Amygdala (tissue), 56 donors: ENCODE data around the gene ZBTB20.
A peak's percentile ranks its signal among the peaks of the same experiment; 100 is the strongest.
"Not testable (repeated sequence)": the region's sequence is repeated elsewhere in the genome, so short reads cannot be mapped to it uniquely, and the experiment has no call there.

Experiments used
- DNase-seq, 56 donors: peaks; one replicate each; lab custom pipeline; 2025; lab: John Stamatoyannopoulos, UW

ZBTB20 gene

DNA sequence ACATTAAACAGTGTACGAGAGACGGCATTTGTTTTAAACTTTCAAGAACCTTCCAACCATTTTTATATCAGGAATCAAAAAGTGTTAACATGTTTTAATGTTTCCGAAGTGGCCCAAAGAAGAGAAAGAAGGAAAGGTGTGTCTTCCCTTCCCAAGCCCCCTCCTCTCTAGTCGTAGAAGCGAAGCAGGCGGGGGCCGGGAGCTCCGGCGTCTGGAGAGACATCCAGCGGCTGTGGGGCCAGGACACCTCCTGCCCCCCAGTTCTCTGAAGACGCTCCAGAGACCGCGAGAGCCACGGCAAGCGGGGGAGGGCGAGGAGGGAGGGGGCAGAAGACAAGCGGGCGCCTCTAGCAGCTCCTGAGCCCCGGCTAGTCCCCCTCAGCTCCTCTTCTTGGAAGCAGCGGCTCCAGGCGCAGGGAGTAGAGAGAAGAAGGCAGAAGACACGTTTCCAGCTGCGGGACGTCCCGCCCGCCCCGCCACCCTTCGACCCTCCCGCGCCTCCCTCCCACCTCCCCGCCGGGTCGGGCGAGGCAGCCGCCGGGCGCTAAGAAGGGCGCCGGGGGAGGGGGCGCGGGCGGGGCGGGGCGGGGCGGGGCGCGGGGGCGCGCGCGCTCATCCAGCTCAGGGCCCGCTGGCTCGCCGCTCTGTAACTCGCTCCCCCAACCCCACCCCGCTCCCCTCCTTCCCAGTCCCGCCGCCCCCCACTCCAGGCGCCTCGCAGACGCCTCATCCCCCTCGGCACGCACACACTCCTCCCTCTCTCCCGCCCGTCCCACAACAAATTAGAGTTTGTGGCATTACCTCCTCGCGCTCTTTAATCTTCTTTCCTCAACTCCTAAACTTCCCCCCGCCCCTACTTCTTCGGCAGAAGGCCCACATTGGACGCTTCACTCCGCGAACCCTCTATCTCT lies at the start of gene ZBTB20:
TSS of gene ZBTB20 (minus strand) at position 871 of the 911 bp plus-strand sequence.
- DNase-seq, result peak in 40 of 56 donors; percentile 2 to 90 (median 62)

DNA sequence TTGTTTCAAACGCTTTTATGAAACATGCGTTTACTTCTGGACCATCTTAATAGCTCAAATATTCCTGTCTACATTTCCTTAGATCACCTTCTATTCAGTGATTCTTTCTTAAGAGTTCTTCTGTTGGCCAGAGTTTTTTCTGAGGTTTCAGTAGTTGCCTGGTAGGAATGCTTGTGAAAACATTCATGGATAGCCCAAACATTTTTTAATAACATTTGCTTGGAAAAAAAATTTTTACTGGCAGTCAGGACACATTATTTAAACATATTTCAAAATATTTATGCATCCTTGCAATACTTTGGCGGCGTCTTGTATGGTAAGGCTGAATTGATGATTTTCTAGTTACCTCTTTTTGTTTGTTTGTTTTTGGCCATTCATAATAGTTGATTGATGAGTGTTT lies 47.4 kb upstream of the ZBTB20 start:
- no peak for DNase-seq

- DNase-seq, result no peak
Observed at GRCh38 chr3:115190747-115191146, 43.7 kb upstream of the ZBTB20 start.

DNA sequence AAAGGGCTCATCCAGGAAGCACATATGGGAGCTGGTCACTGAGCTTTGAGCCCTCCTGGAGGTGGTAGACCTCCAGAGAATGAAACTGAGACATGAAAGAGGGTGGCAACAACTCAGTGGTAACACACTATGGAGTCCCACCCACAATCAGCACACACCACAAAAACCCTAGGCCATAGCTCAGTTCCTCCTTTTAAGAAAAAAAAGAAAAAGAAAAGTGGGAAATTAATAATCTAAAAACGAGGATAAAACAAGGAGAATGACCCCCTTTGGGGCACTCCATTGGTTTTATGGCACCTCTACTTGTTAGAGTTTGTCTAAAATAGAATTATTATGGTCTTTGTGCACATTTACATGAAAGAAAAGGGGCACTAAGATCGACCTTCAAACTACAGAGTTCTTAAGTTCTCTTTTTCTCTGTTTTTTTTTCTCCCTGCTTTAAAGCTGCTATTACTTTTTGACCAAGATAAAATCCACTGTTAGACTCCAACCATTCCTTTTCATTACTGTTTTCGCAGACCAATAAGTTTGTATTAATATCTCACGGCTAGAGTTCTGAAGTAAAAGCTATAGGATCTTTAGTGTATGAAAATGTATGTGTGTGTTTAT lies 40.2 kb upstream of the ZBTB20 start:
- DNase-seq, result no peak

GRCh38 chr3:115186351-115187148 lies 39.5 kb upstream of the ZBTB20 start:
- DNase-seq, result no peak

- DNase-seq, result not testable (repeated sequence)
Observed at GRCh38 chr3:115184859-115185572, 37.9 kb upstream of the ZBTB20 start.

DNA sequence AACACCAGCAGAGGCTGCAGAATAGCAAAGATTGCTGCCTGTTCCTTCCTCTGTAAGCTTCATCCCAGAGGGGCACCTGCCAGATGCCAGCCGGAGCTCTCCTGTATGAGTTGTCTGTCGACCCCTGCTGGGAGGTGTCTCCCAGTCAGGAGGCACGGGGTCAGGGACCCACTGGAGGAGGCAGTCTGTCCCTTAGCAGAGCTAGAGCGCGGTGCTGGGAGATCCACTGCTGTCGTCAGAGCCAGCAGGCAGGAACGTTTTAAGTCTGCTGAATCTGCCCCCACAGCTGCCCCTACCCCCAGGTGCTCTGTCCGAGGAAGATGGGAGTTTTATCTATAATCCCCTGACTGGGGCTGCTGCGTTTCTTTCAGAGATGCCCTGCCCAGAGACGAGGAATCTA lies 31.8 kb upstream of the ZBTB20 start:
- not testable (repeated sequence) for DNase-seq

GRCh38 chr3:115169808-115170207 lies 22.7 kb upstream of the ZBTB20 start:
- no peak for DNase-seq

GRCh38 chr3:115165701-115166100 lies 18.6 kb upstream of the ZBTB20 start:
- no peak for DNase-seq

- no peak for DNase-seq
Observed at GRCh38 chr3:115165266-115165665, 18.2 kb upstream of the ZBTB20 start.

- DNase-seq, result no peak
Observed at GRCh38 chr3:115164374-115165221, 17.5 kb upstream of the ZBTB20 start.

DNA sequence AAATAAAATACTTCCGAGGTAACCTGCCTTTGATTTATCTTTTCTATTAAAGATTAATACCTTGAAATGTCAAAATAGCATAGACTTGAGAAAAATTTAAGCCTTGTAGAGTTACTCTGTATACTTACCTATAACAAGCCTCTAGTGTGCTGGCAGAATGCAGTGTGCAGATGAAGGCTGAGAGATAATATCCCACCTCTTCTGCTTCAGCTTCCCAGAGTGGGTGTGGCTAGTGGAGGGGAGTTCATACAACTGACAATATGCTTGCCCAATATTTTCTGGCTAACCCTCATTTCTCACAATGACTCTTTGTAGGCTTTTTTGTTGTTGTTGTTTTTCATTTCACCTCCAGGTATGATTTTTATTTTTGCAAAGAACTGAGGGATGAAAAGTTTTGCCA lies 15.7 kb upstream of the ZBTB20 start:
- no peak for DNase-seq

DNA sequence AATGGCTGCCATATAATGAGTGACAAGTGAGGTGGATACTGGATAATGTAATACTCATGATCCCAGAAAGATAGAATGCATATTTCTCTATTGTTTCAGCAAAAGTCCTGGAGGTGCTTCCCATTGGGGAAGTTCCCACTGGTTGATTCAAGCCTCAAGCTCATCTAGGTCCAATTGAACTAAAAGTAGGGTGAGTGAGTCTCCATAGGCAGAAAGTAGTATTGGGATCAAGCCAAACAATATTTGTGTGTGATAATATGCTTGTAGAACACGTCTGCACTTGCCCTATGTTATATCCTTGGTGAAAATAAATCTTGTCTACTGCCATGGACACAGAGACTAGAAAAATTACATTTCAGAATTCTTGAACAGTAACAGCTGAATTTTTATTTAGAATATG lies 14.8 kb upstream of the ZBTB20 start:
- DNase-seq, result no peak

DNA sequence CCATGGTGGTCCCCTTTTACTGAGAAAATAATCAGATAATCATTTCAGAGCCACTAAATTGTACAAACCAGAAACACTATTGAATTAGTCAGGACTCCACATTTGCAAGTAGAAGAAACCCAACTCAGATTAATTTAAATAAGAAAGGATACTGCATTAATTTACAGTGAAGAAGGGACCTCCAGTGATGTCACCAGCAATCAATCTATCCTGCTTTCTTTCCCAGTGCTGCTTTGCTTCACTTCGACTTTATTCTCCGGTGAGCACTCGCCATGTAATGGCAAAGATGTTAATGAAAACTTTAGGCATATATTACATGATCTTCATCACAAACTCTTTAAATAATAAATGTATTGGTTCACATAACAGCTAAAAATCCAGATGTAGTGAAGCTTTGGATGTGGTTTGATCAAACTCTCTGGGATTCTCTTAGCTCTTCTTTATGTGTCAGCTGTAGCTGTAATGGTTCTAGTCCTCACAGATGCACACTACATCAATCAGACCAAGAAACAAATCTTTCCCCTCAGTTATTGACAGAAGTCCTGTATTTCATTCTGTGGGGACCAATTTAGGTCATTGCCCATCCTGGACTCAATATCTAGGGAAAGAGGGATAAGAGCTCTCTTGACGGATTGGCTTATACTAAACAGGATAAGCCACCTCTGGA lies 14.2 kb upstream of the ZBTB20 start:
- DNase-seq, result no peak

GRCh38 chr3:115160295-115160694 lies 13.2 kb upstream of the ZBTB20 start:
- no peak for DNase-seq

GRCh38 chr3:115156046-115156654 lies 9.1 kb upstream of the ZBTB20 start:
- no peak for DNase-seq

- no peak for DNase-seq
Observed at GRCh38 chr3:115154611-115155010, 7.5 kb upstream of the ZBTB20 start.

- DNase-seq, result no peak
Observed at GRCh38 chr3:115151921-115152320, 4.8 kb upstream of the ZBTB20 start.
